Ishikawa (cell line): Measurements from ENCODE around the gene NYNRIN.

Experiments
- EP300 ChIP-seq: IDR thresholded peaks from 2 replicates; pipeline ENCODE4 v1.6.1; 2012; ENCODE audit warnings: borderline replicate concordance
- FOXM1 ChIP-seq: IDR thresholded peaks from 2 replicates; pipeline ENCODE4 v1.6.1; 2012; ENCODE audit warnings: low read depth, borderline replicate concordance
- NFIC ChIP-seq: IDR thresholded peaks from 2 replicates; pipeline ENCODE4 v1.6.1; 2012
- TAF1 ChIP-seq: IDR thresholded peaks from 2 replicates; pipeline ENCODE4 v1.6.1; 2012; ENCODE audit warnings: low read depth, mild to moderate bottlenecking
- YY1 ChIP-seq: IDR thresholded peaks from 2 replicates; pipeline ENCODE4 v1.6.1; 2012; ENCODE audit warnings: low read depth
- TF ChIP-seq, protein P1 (sequence below): IDR thresholded peaks from 2 replicates; pipeline ENCODE4 v1.6.1; 2012; ENCODE audit warnings: low read depth, mild to moderate bottlenecking
- TF ChIP-seq, protein P2 (sequence below): IDR thresholded peaks from 2 replicates; pipeline ENCODE4 v1.6.1; 2012

DNA sequence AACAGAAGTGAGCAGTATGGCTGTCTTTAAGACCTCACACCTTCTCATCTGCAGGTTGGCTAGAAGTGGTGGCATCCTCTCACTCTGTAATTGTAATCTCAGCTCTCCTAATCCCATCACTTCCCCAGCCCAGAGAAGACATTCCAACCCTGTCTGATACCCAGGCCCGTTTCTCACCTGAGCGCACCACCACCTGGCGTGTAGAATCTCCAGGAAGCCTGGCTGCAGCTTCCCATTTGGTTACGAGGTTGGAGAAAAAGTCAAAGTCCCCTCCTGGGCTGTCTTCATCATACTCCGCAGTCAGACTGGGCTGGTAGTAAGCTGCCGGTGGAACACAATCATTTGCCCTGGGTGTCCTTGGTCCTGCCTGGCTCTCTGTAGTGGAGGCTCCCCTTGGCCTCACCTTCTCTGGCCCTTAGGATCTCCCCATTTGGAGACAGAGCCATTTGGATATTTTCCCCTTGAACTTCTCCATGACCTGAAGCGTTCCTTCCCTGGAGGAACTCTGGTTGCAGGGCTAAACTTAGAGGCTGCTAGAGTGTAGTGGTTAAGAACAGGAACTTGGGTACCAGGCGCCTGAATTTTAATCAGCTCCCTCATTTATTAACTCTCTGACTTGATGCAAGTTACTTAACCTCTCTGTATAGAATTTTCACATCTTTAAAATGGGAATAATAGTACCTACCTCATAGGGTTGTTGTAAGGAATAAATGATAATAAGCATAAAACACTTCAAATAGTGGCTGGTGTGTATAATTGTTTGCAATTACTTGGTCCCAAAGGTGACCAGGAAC is 42.0 kb downstream of the NYNRIN start:
- TF ChIP-seq NFIC (no peak), EP300 (no peak), TAF1 (no peak), FOXM1 (no peak), YY1 (no peak)
- TF ChIP-seq, protein P1, sequence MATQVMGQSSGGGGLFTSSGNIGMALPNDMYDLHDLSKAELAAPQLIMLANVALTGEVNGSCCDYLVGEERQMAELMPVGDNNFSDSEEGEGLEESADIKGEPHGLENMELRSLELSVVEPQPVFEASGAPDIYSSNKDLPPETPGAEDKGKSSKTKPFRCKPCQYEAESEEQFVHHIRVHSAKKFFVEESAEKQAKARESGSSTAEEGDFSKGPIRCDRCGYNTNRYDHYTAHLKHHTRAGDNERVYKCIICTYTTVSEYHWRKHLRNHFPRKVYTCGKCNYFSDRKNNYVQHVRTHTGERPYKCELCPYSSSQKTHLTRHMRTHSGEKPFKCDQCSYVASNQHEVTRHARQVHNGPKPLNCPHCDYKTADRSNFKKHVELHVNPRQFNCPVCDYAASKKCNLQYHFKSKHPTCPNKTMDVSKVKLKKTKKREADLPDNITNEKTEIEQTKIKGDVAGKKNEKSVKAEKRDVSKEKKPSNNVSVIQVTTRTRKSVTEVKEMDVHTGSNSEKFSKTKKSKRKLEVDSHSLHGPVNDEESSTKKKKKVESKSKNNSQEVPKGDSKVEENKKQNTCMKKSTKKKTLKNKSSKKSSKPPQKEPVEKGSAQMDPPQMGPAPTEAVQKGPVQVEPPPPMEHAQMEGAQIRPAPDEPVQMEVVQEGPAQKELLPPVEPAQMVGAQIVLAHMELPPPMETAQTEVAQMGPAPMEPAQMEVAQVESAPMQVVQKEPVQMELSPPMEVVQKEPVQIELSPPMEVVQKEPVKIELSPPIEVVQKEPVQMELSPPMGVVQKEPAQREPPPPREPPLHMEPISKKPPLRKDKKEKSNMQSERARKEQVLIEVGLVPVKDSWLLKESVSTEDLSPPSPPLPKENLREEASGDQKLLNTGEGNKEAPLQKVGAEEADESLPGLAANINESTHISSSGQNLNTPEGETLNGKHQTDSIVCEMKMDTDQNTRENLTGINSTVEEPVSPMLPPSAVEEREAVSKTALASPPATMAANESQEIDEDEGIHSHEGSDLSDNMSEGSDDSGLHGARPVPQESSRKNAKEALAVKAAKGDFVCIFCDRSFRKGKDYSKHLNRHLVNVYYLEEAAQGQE: no peak
- TF ChIP-seq, protein P2, sequence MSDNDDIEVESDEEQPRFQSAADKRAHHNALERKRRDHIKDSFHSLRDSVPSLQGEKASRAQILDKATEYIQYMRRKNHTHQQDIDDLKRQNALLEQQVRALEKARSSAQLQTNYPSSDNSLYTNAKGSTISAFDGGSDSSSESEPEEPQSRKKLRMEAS: no peak
